Stimulated activated CD8-positive, alpha-beta memory T cell treated with anti-CD3 and anti-CD28 coated beads, Interleukin-15, amount 100 ng/mL, for 24 hours (primary cell): ENCODE measurements around the gene CEP128.

ENCODE experiments used
- DNase-seq: peaks from one replicate; pipeline ENCODE4 v3.0.0-alpha.2; 2020; ENCODE audit warnings: low read depth

The CEP128 gene

GRCh38 chr14:80941241-80942185 is at the start of gene CEP128:
TSS of gene CEP128 (minus strand) at chr14:80941738.
- DNase-seq: peak; percentile 67

GRCh38 chr14:80988735-80989429 is 47.3 kb upstream of the CEP128 start:
- DNase-seq: no peak

GRCh38 chr14:80988192-80988591 is 46.7 kb upstream of the CEP128 start:
- DNase-seq: no peak

GRCh38 chr14:80987235-80988032 is 45.9 kb upstream of the CEP128 start:
- DNase-seq: peak; percentile 13

GRCh38 chr14:80982711-80983110 is 41.2 kb upstream of the CEP128 start:
- no peak for DNase-seq

- DNase-seq: no peak
Observed at GRCh38 chr14:80981673-80982072, 40.1 kb upstream of the CEP128 start.

GRCh38 chr14:80981156-80981555 is 39.6 kb upstream of the CEP128 start:
- DNase-seq: no peak

- DNase-seq: no peak
Observed at GRCh38 chr14:80979951-80980350, 38.4 kb upstream of the CEP128 start.

GRCh38 chr14:80978403-80978802 is 36.9 kb upstream of the CEP128 start:
- no peak for DNase-seq

GRCh38 chr14:80977221-80977620 is 35.7 kb upstream of the CEP128 start:
- no peak for DNase-seq

- DNase-seq: no peak
Observed at GRCh38 chr14:80974679-80975078, 33.1 kb upstream of the CEP128 start.

- no peak for DNase-seq
Observed at GRCh38 chr14:80973931-80974641, 32.5 kb upstream of the CEP128 start.

- DNase-seq: no peak
Observed at GRCh38 chr14:80965037-80965436, 23.5 kb upstream of the CEP128 start.

GRCh38 chr14:80959496-80959895 is 18.0 kb upstream of the CEP128 start:
- DNase-seq: no peak

- no peak for DNase-seq
Observed at GRCh38 chr14:80958939-80959338, 17.4 kb upstream of the CEP128 start.

GRCh38 chr14:80958226-80958625 is 16.7 kb upstream of the CEP128 start:
- no peak for DNase-seq

- DNase-seq: no peak
Observed at GRCh38 chr14:80957613-80958012, 16.1 kb upstream of the CEP128 start.

- no peak for DNase-seq
Observed at GRCh38 chr14:80956922-80957321, 15.4 kb upstream of the CEP128 start.

GRCh38 chr14:80956102-80956501 is 14.6 kb upstream of the CEP128 start:
- no peak for DNase-seq

- DNase-seq: no peak
Observed at GRCh38 chr14:80955416-80955941, 13.9 kb upstream of the CEP128 start, which contains the start of gene TSHR. TSS of gene TSHR (plus strand) at chr14:80955621. CDS start at chr14:80955681, 60 bp downstream.

- peak; percentile 50 for DNase-seq
Observed at GRCh38 chr14:80954687-80955299, 13.3 kb upstream of the CEP128 start.
